HEK293T (cell line): ENCODE measurements around the gene ABHD12.

Experiments used
- CTCF ChIA-PET: fragments of 350-600 bp; formaldehyde crosslinking; extraction: SDS; loops from one replicate; lab custom pipeline; 2021; ENCODE audit warnings: antibody characterized with exemption, inconsistent platforms; lab: Yijun Ruan, JAX
- POLR2A ChIA-PET: fragments of 350-600 bp; formaldehyde crosslinking; extraction: SDS; loops from one replicate; lab custom pipeline; 2020; ENCODE audit warnings: antibody characterized with exemption, inconsistent platforms; lab: Yijun Ruan, JAX
- DNase-seq: peaks from one replicate; pipeline ENCODE4 v3.0.0; 2012; ENCODE audit warnings: mixed read lengths; ENCODE audit errors: extremely low spot score
- ARNT ChIP-seq: fragments of 450-650 bp; IDR thresholded peaks from 2 replicates; pipeline ENCODE4 v1.6.1; 2017; ENCODE audit warnings: mild to moderate bottlenecking
- BHLHE40 ChIP-seq: fragments of 450-650 bp; IDR thresholded peaks from 2 replicates; pipeline ENCODE4 v1.6.1; 2016; ENCODE audit warnings: mild to moderate bottlenecking, moderate library complexity, borderline replicate concordance
- CTBP1 ChIP-seq: fragments of 450-650 bp; IDR thresholded peaks from 2 replicates; pipeline ENCODE4 v1.6.1; 2016; ENCODE audit warnings: borderline replicate concordance
- ELF4 ChIP-seq: fragments of 450-650 bp; IDR thresholded peaks from 2 replicates; pipeline ENCODE4 v1.6.1; 2017; ENCODE audit warnings: antibody characterized with exemption
- FOXA1 ChIP-seq: fragments of 450-650 bp; IDR thresholded peaks from 2 replicates; pipeline ENCODE4 v1.6.1; 2016; ENCODE audit warnings: mild to moderate bottlenecking
- FOXK2 ChIP-seq: fragments of 450-650 bp; IDR thresholded peaks from 2 replicates; pipeline ENCODE4 v1.6.1; 2016; ENCODE audit warnings: mild to moderate bottlenecking
- FOXM1 ChIP-seq: fragments of 450-650 bp; IDR thresholded peaks from 2 replicates; pipeline ENCODE4 v1.6.1; 2017; ENCODE audit warnings: mild to moderate bottlenecking, borderline replicate concordance
- HDGF ChIP-seq: fragments of 450-650 bp; IDR thresholded peaks from 2 replicates; pipeline ENCODE4 v1.6.1; 2017; ENCODE audit warnings: antibody characterized with exemption, borderline replicate concordance
- L3MBTL2 ChIP-seq: fragments of 450-650 bp; conservative IDR thresholded peaks from 2 replicates; pipeline ENCODE4 v1.6.1; 2016; ENCODE audit warnings: mild to moderate bottlenecking
- LEF1 ChIP-seq: fragments of 450-650 bp; IDR thresholded peaks from 2 replicates; pipeline ENCODE4 v1.6.1; 2017; ENCODE audit warnings: mild to moderate bottlenecking, borderline replicate concordance
- NFRKB ChIP-seq: fragments of 450-650 bp; IDR thresholded peaks from 2 replicates; pipeline ENCODE4 v1.6.1; 2016; ENCODE audit warnings: mild to moderate bottlenecking, moderate library complexity
- PKNOX1 ChIP-seq: fragments of 450-650 bp; IDR thresholded peaks from 2 replicates; pipeline ENCODE4 v1.6.1; 2016
- SP1 ChIP-seq: fragments of 450-650 bp; IDR thresholded peaks from 2 replicates; pipeline ENCODE4 v1.6.1; 2017
- SUZ12 ChIP-seq: fragments of 450-650 bp; IDR thresholded peaks from 2 replicates; pipeline ENCODE4 v1.6.1; 2016; ENCODE audit warnings: mild to moderate bottlenecking
- TARDBP ChIP-seq: fragments of 450-650 bp; IDR thresholded peaks from 2 replicates; pipeline ENCODE4 v1.6.1; 2016
- ZNF384 ChIP-seq: fragments of 450-650 bp; IDR thresholded peaks from 2 replicates; pipeline ENCODE4 v1.6.1; 2016

Gene ABHD12

DNA sequence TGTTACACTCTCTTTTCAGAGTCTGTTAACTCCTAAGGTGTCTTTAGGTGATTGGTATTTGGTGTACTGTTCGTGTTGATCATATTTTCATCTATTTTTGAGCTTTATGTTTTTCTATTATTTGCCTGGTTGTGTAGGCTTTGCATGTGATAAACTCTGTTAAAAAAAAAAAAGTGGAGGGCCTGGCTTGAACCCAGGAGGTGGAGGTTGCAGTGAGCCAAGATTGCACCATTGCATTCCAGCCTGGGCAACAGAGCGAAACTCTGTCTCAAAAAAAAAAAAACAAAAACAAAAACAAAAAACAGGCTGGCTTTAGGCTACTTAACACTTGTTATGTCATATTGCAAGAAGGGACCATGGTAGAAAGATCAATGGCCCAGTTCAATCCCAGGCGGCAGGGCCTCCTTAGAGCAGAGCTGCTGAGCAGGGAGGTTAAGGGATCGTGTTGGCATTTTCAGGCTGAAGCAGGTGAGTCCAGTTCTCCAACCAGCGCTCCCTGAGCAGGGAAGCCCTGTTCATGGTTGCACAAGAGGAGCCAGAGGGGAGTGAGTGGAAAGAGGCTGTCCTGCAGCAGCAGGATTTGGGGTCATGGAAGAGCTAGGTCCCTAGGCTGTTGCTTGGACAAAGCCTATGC is 134.3 kb downstream of the ABHD12 start:
- TF ChIP-seq FOXA1 (no peak), LEF1 (no peak), SP1 (no peak), FOXM1 (no peak), FOXK2 (no peak), SUZ12 (no peak), TARDBP (no peak), PKNOX1 (no peak)
- ChIA-PET POLR2A (interaction anchor here (1.0 kb wide), 1 partner anchor 9 kb away, joined by 4 read pairs; no protein-coding TSS in a partner anchor), CTCF (no interaction called here)
- DNase-seq: no peak

- ChIA-PET CTCF (interaction anchor here (0.8 kb wide), 1 partner anchor 261 kb away, joined by 3 read pairs; no protein-coding TSS in a partner anchor), POLR2A (no interaction called here)
- TF ChIP-seq HDGF (no peak), PKNOX1 (no peak), SUZ12 (no peak), NFRKB (no peak), BHLHE40 (no peak), FOXK2 (no peak)
- no peak for DNase-seq
Measured at GRCh38 chr20:25254986-25255680, 135.5 kb downstream of the ABHD12 start.

GRCh38 chr20:25254571-25254970 is 136.1 kb downstream of the ABHD12 start:
- ChIA-PET CTCF (interaction anchor here (0.8 kb wide), 1 partner anchor 260 kb away, joined by 3 read pairs; no protein-coding TSS in a partner anchor), POLR2A (no interaction called here)
- DNase-seq: no peak
- TF ChIP-seq HDGF (no peak), FOXK2 (no peak), ZNF384 (no peak), CTBP1 (no peak)

DNA sequence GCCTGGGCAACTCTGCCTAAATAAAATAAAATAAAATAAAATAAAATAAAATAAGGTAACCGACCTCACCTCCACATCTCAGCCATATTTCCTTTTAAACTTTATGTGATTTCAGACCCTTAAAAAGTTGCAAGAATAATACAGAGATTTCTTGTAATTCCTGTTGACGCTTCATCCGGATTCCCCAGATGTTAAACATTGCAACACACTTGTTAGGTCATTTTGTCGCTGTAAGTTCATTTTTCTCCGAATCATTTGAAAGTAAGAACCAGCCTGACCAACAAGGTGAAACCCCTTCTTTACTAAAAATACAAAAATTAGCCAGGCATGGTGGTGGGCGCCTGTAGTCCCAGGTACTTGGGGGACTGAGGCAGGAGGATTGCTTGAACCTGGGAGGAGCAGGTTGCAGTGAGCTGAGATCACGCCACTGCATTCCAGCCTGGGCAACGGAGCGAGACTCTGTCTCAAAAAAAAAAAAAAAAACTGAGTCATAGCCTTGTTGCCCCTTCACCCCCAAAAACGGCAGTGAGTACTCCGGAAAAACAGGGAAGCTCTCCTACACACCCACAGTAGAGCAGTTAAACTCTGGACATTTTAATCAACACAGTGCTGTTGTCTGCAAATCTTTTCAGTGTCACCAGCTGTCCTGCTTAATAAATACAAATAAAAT is 136.9 kb downstream of the ABHD12 start:
- no peak for TF ChIP-seq BHLHE40
- TF ChIP-seq TARDBP: no peak
- TF ChIP-seq L3MBTL2: no peak
- no peak for TF ChIP-seq PKNOX1
- no peak for TF ChIP-seq FOXA1
- no peak for TF ChIP-seq CTBP1
- no peak for TF ChIP-seq SUZ12
- TF ChIP-seq NFRKB: no peak
- TF ChIP-seq HDGF: no peak
- no peak for TF ChIP-seq LEF1
- no peak for TF ChIP-seq FOXK2
- TF ChIP-seq ELF4: no peak
- TF ChIP-seq ZNF384: no peak
- no peak for TF ChIP-seq ARNT
- no peak for TF ChIP-seq FOXM1
- no peak for TF ChIP-seq SP1
- no peak for DNase-seq
- ChIA-PET CTCF (interaction anchor here (0.8 kb wide), 1 partner anchor 139 kb away, joined by 3 read pairs; no protein-coding TSS in a partner anchor), POLR2A (no interaction called here)

- POLR2A ChIA-PET: no interaction called here
- no peak for DNase-seq
- CTCF ChIA-PET: interaction anchor here (0.8 to 1.1 kb wide), 2 partner anchors 42 to 140 kb away, joined by 3 to 4 read pairs; no protein-coding TSS in a partner anchor
- no peak for TF ChIP-seq L3MBTL2
- TF ChIP-seq BHLHE40: no peak
Measured at GRCh38 chr20:25252686-25253421, 137.8 kb downstream of the ABHD12 start.

DNA sequence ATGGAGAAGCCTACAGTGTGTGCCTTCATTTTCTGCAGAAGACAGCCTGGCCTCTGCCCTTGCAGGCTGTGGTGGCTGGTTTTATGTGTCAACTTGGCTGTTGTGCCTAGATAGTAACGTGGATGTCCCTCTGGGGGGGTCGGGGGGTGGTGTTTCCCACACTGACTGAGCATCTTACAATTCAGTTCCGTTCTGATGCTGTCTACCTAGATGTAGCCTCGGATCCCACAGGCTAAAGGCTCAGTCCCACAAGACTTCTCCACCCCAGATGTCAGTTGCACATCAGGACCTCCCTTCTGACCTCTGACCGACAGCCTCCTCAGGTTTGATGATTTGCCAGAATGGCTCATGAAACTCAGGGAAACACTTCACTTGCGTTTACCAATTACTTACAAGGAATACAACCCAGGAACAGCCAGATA is 138.4 kb downstream of the ABHD12 start:
- no peak for DNase-seq
- ChIA-PET CTCF (interaction anchor here (1.1 kb wide), 1 partner anchor 43 kb away, joined by 4 read pairs; no protein-coding TSS in a partner anchor), POLR2A (interaction anchor here (0.9 kb wide), 1 partner anchor 57 kb away, joined by 3 read pairs; the partner anchor contains the start of gene ENTPD6)
- no peak for TF ChIP-seq PKNOX1
